LNCAP (cell line): Measurements from ENCODE around the gene PKP1.

ENCODE experiments used
- CTCF ChIP-seq: fragments of 450-650 bp; IDR thresholded peaks from 2 replicates; pipeline ENCODE4 v1.5.1; 2017; ENCODE audit warnings: mild to moderate bottlenecking

PKP1 gene

GRCh38 chr1:201259476-201260235 is 23.6 kb upstream of the PKP1 start:
- TF ChIP-seq CTCF, result no peak

GRCh38 chr1:201260236-201260590 is 23.1 kb upstream of the PKP1 start:
- no peak for TF ChIP-seq CTCF

GRCh38 chr1:201260648-201261311 is 22.5 kb upstream of the PKP1 start:
- no peak for TF ChIP-seq CTCF

GRCh38 chr1:201261771-201262547 is 21.3 kb upstream of the PKP1 start:
- no peak for TF ChIP-seq CTCF

- TF ChIP-seq CTCF, result no peak
Measured at GRCh38 chr1:201262963-201263608, 20.2 kb upstream of the PKP1 start.

GRCh38 chr1:201264072-201264471 is 19.2 kb upstream of the PKP1 start:
- no peak for TF ChIP-seq CTCF

GRCh38 chr1:201264554-201264953 is 18.8 kb upstream of the PKP1 start:
- no peak for TF ChIP-seq CTCF
